GM18861 (cell line): ENCODE results near the gene CAMTA2.

Experiments used
- ATAC-seq: cut with Tn5 transposase; IDR thresholded peaks from one replicate; pipeline ENCODE4 v1.9.1; 2021; ENCODE audit not compliant: unreplicated experiment

CAMTA2 gene

DNA sequence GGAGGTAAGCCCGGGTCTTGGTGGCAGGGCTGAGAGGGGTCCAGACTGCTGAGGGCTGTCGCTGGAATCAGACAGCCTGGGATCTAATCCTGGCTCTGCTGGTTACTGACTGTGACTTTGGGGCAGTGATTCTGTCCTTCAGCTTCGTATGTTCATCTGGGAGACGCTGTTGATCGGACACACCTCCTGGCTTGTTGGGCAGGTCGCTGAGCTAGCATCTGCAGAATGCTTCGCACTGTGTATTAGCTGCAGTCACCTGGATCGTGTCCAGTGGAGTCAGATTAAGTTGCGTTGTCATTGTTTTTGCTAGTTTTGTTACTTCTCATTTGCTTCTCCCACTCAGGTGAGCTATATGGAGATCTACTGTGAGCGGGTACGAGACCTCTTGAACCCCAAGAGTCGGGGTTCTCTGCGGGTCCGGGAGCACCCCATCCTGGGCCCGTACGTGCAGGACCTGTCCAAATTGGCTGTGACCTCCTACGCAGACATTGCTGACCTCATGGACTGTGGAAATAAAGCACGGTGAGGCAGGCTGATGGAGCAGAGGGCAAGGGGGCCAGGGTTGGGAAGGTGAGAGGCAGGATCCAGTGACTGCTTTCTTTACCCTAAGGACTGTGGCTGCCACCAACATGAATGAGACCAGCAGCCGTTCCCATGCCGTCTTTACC lies 14.8 kb upstream of the CAMTA2 start:
- no peak for ATAC-seq

DNA sequence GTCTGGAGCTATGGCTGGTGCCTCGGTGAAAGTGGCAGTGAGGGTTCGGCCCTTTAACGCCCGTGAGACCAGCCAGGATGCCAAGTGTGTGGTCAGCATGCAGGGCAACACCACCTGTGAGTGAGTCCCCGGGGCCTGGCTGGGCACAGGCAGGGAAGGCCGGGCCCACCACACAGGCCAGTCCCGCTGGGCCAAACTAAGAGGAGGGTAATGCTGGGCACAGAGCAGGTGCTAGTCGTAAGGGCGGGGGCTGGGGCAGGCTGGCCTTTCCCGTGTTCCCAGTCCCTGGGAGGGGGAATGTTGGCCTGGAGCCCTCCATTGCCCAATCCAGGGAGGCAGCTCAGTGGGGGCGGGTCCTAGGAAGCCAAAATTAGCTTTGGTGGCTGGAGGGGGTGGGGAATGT lies 12.8 kb upstream of the CAMTA2 start:
- no peak for ATAC-seq

DNA sequence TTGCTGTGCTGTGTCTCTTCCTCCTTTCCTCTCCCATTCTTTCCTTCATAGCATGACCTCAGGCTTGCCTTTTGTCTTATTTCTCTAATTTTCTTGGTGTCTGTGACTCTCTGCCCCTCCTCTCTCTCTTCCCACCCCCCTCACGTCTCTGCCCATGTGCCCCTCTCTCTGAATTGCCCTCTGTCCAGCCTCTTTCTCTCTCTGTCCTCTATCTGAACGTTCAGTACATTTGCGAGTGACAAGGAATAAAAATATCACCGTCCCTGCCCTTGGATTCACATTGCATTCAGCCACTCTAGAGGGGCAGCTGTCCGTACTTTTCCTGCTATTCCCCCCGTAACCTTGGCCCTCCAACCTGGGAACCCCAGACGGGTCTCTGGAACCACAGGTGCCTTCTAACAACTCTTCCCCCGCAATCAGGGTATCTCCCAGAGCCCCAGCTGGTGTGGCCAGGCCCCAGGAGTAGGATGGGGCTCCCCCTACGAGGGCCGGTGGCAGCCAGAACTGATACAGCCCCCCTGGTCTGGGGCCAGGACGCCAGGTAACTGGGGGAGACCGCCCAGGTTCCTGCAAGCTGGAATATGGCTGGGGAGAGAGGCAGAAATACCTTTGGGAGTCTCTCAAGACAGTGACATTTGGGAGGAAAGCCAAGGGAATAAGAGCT lies 12.1 kb upstream of the CAMTA2 start:
- ATAC-seq = no peak

DNA sequence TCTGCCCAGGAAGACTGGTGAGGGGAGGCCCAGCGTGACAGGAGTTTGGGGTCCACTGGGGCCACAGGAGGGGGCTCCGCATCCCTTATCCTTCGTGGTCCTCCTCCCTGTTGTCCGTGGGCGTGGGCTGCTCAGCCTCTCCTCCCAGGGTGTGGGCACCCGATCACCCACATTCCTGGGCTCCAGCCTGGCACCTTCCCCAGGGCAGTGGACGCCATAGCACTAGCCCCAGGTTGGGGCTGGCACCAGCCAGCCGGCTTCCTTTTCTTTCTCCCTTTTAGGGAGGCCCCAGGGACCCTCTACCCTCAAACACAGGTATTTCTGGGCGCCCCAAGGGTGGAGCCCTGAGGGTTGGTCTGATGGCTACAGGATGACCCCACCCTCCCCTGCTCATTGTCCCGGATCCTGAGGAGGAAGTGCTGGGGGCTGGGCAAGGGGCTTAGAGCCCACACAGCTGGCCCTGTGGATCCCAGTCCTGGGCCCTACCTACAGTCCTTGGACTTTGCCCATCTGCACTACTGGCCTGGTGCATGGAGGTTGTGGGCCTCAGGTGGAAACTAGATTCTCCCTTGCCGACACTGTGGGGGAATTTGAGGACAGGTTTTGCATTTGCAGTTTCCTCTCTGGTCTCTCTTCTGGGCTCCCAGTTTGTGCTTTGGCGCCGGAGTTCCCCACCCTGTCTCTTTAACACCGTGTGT lies 11.4 kb upstream of the CAMTA2 start:
- no peak for ATAC-seq

GRCh38 chr17:4998027-4998731 lies 10.7 kb upstream of the CAMTA2 start:
- ATAC-seq = no peak

DNA sequence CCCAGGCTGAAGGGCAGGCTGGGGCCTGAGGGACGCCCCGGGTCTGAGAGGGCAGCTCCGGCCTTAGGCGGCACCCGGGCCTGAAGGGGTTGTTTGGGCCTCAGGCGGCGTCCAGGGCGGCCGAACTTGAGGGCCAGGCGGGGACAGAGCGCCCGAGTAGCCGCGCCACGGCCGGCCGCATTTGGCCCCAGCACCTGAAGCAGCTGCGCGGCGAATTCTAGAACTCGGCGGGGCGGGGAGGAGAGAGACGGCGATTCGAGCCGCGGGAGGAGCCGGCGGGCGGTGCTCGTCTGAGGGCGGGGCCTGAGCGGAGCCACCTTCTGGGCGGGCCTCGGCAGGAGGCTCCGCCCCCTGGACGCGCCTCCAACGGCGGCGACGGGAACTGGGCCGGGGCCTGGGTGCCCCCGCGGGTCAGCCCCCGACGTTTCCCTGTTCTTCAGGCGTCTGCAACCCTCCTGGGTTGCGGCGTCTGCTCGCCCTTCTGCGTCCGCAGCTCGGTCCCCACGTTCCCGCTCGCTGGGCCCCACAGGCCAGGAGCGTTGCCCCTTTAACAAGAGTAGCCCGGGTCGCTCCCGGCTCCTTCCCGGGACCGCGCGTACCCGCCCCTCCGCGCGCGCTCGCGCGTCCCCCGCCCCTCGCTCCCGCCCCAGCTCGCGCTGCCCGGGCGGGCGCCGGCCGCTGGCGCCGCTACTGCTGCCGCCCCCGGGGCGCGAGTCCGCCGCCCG lies 10.0 kb upstream of the CAMTA2 start, which contains the start of the genes INCA1 and KIF1C:
Gene INCA1, minus strand, starts transcription at position 221 of the 725 bp plus-strand sequence. CDS start 3,085 bp downstream, outside the sequence.
Gene KIF1C, plus strand, starts transcription at position 649 of the 725 bp plus-strand sequence. CDS start 2,297 bp downstream, outside the sequence.
- ATAC-seq = peak; percentile 72

GRCh38 chr17:4994081-4994595 lies 6.7 kb upstream of the CAMTA2 start:
- ATAC-seq = no peak

DNA sequence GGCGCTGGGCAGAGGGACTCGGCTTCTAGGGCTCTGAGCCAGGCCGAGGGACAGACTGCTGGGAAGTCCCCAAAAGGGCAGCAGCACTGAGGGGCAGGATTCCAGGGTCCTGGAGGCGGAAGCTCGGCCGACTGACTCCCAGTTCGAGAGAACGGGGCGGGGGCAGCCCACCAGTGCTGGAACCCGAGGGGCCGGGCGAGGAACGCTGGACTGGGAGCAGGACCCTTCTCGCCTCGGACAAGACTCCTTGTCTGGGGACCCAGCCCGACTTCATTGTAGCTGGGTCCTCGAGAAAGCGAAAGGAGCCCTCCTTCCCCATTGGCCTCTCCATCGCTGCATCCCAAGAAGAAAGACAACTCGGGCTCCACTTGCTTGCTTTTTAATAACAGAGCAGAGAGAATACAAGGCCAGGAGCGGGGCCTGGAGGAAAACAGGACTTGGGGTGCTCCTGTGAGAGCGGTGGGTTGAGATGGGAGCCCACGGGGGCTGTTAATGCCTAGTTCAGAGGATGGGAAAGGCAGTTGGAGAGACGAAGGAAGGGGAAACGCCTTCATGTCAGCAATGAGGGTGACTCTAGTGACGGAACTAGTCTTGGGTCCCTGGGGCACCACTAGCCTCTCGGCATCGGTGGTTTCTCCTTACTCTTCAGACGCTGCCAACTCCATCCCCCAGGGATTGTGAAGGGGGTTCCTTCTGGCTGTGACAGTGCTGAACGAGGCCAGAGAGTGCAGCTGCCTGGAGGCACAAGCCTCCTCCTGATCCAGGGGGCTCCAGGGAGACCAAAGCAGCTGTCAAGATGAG lies 492 bp upstream of the CAMTA2 start:
- no peak for ATAC-seq

- no peak for ATAC-seq
These were observed 1.1 kb downstream of the CAMTA2 start for GRCh38 chr17:4986403-4986802.

DNA sequence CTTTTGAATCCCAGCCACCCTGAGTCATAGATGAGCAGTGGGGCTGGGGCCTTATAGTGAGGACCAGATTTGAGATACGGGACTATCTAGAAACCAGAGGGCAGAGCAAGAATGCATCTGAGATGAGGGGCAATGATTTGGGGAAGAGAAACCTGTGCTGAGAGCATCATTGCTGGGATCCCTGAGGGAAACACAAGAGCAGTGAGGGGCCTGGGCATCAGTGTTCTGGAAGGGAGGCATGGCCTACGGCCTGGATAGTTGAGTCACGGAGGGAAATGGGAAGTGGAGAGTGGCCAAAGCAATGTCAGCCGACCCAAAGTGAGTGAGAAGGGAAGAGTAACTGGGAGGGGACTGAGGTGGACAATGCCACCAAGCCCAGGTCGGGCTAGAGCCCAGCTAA lies 5.2 kb downstream of the CAMTA2 start:
- ATAC-seq = no peak

- ATAC-seq = no peak
These were observed 6.7 kb downstream of the CAMTA2 start for GRCh38 chr17:4980644-4981216.

DNA sequence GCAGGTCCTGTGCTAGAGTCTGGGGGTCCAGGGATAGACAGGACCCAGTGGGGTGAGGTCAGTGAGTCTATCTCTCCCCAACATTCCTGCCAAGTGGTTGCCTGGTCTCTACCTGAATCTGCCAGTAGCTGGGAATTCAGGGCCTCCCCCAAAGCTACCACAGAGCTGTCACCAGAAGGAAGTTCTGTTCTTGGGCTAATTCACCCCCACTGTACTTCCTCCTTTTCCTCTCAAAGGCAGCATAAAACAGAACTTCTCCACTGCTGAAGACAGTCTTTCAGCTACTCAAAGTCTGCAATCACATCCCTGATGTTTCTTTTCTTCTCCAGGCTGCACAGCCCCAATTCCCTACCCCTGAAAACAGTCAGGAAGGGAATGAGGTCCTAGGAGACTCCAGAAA lies 8.7 kb downstream of the CAMTA2 start:
- ATAC-seq = no peak

DNA sequence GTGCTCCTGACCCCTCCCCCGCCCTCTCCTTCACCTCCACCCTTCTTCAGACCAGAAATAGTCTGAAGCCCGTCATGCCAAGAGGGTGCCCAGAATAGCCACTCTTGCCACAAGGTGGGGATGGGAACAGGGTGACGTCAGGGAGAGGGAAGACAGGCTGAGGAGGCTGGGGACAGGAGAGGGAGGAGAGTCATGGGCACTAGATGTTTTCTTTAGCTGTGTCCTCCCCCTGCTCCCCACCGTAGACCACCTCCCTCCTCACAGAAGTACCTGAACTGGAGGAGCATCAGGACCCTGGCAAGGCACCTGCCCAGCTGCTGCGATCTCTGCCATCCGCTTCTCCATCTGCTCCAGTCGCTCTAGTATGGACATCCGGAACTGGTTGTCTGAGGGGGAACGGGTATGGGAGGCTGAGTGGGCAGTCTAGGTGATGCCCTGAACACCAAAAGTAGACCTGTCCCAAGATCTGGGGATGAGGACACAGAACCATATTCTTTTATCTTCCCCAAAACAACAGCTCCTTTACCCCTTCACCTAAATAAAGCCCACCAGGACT lies 13.3 kb downstream of the CAMTA2 start:
- no peak for ATAC-seq

- ATAC-seq = no peak
These were observed 14.0 kb downstream of the CAMTA2 start for GRCh38 chr17:4973256-4974114.

GRCh38 chr17:4972752-4973151 lies 14.7 kb downstream of the CAMTA2 start:
- ATAC-seq = no peak

- no peak for ATAC-seq
These were observed 15.2 kb downstream of the CAMTA2 start for GRCh38 chr17:4972322-4972721.

GRCh38 chr17:4971826-4972225 lies 15.6 kb downstream of the CAMTA2 start:
- ATAC-seq = no peak

- ATAC-seq = no peak
These were observed 17.2 kb downstream of the CAMTA2 start for GRCh38 chr17:4970273-4970672.
